ENCODE measurements around the gene GMDS.

- TF ChIP-seq CBFB (CRISPR knock-in tag; IDR thresholded peaks at IDR 0.05) (no peak), ZNF780A (CRISPR knock-in tag; IDR thresholded peaks at IDR 0.05) (no peak), ZBED4 (CRISPR knock-in tag; IDR thresholded peaks at IDR 0.05; ENCODE audit: borderline replicate concordance) (no peak), MZF1 (CRISPR knock-in tag; IDR thresholded peaks at IDR 0.05; ENCODE audit: borderline replicate concordance) (no peak), NFRKB (IDR thresholded peaks at IDR 0.05) (no peak)
Observed at GRCh38 chr6:2222275-2222842, 23.0 kb downstream of the GMDS start.
